Subcutaneous adipose tissue (tissue), 4 donors: ENCODE measurements around the gene HARS2. TPM values are rescaled to one million over a fixed set of nuclear protein-coding genes. Genes with fewer than 3 reads are reported as not detected.

Source experiments
- total RNA-seq, 4 donors: library from RNA; depleted of rRNA; stranded (reverse); fragments of >200 nt; gene quantifications; one replicate each; pipeline ENCODE4 v1.1.0, GENCODE V29; 2016
- TF ChIP-seq, protein P1 (sequence below): fragments of 450-650 bp; IDR thresholded peaks from one replicate; pipeline ENCODE4 v1.5.1; 2016; ENCODE audit warnings: low read depth, mild to moderate bottlenecking, control low read depth, antibody characterized with exemption, moderate library complexity

HARS2 gene, protein sequence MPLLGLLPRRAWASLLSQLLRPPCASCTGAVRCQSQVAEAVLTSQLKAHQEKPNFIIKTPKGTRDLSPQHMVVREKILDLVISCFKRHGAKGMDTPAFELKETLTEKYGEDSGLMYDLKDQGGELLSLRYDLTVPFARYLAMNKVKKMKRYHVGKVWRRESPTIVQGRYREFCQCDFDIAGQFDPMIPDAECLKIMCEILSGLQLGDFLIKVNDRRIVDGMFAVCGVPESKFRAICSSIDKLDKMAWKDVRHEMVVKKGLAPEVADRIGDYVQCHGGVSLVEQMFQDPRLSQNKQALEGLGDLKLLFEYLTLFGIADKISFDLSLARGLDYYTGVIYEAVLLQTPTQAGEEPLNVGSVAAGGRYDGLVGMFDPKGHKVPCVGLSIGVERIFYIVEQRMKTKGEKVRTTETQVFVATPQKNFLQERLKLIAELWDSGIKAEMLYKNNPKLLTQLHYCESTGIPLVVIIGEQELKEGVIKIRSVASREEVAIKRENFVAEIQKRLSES
- total RNA-seq = 10 to 100 TPM; 23.2 to 32.1 (median 31.4) TPM

DNA sequence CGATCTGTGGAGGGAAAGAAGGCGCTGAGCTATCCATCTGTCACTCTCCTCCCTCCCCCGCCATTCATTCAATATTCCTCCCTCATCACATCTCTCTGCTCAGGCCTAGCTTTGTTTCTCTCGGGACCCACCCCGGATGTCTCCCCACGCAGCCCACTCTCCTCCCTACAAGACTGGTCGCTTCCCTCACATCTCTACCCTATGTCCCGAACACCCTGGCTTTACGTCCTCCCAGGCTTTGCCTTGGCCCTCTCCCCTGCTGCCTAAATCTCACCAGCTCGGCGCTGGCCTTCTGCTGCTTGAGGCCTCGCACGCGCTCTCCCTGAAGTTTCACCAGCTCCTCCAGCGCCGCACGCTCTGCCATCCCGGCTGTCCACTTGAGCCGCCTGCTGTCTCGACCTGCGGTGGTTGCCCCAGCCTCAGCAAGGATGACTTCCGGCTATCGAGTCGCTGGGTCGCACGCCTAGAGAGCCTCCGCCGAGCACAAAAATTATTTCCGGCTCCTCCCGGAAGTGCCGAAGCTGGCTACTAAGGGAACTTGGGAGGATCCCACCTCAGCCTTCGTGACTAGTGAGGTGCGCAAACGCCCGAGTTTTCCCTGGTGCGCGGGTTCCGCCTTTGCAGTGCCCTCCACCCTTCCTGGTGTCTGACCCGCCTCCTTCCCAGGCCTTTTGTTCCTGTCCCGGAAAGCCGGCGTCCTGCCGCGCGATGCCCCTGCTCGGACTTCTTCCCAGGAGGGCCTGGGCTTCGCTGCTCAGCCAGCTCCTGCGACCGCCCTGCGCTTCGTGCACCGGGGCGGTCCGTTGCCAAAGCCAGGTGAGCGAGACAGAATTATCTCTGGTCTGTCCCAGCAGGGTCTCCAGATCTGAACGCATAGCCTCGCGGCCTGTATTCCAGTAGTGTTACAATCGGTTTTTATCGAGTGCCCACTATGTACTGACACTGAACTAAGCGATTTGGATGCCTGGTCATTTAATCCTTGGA lies at the start of gene HARS2, which contains the start of gene HARS1:
TSS of gene HARS2 (plus strand) at position 515 of the 984 bp plus-strand sequence. CDS start at position 709, 194 bp downstream.
TSS of gene HARS1 (minus strand) at position 430 of the 984 bp plus-strand sequence. CDS start at position 364, 66 bp downstream.
- TF ChIP-seq, protein P1, sequence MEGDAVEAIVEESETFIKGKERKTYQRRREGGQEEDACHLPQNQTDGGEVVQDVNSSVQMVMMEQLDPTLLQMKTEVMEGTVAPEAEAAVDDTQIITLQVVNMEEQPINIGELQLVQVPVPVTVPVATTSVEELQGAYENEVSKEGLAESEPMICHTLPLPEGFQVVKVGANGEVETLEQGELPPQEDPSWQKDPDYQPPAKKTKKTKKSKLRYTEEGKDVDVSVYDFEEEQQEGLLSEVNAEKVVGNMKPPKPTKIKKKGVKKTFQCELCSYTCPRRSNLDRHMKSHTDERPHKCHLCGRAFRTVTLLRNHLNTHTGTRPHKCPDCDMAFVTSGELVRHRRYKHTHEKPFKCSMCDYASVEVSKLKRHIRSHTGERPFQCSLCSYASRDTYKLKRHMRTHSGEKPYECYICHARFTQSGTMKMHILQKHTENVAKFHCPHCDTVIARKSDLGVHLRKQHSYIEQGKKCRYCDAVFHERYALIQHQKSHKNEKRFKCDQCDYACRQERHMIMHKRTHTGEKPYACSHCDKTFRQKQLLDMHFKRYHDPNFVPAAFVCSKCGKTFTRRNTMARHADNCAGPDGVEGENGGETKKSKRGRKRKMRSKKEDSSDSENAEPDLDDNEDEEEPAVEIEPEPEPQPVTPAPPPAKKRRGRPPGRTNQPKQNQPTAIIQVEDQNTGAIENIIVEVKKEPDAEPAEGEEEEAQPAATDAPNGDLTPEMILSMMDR = no peak

DNA sequence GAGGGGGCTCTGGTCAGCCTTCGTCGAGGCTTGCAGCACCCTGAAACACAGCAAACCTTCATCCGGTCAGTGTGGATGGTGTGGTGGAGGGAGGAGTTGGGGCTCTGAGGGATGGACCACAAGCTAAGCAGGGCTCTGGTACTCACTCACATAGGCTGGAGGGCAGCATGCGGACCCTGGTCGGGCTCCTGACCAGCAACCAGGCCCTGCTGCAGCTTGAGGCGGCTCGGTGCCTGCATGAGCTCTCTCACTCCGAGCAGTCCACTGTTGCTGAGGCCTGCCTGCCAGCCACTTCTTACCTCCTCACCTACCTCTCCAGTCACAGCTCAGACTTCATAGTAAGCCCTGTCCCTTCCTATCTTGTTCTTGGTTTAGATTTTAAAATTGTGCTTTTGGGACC lies 49.5 kb upstream of the HARS2 start:
- TF ChIP-seq, protein P1 = no peak

DNA sequence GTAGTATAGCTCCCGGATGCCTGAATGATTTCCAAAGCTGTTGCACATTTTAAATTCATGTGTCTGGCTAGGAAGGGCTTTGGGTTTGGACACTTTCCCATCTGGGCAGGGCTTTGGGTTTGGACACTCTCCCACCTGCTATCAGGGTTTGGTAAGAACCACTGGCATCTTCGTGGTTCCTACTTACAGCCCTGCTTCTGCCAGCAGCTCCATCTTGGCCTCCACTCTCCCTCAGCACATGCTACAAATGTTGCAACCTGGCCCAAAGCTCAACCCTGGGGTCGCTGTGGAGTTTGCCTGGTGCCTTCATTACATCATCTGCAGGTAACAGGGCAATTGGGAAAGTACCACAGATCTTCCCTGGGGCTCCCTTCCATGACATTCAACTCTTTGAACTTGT lies 48.5 kb upstream of the HARS2 start:
- TF ChIP-seq, protein P1 = no peak

DNA sequence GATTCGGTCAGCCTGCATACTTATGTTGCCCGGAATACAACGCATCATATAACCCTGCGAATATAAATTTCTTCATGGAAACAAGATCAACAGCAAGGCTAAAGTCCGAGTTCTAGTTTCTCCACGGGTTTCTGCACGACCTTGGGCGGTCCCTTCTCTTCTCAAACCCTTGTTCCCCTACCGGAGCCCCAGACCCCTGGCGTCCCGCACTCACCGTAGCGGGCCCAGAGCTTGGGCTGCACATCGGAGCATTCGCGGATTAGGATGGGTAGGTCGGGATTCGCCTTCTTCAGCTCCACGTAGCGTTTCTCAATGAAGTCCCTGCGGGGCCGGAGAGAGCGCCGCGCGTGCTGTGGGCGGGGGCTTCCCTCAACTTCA lies 44.2 kb upstream of the HARS2 start:
- TF ChIP-seq, protein P1 = no peak

DNA sequence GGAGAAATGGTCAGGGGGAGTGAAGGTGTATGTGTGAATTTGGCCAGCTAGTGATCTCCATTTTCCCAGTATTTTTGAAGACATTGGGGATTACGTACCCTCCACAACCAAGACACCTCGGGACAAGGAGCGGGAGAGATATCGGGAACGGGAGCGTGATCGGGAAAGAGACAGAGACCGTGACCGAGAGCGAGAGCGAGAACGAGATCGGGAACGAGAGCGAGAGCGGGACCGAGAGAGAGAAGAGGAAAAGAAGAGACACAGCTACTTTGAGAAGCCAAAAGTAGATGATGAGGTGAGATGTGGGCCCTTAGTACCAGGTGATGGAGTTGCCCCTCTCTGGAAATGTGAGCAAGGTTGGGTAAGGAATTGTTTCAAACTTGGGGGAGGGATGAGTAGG lies 32.4 kb upstream of the HARS2 start:
- TF ChIP-seq, protein P1 = no peak

DNA sequence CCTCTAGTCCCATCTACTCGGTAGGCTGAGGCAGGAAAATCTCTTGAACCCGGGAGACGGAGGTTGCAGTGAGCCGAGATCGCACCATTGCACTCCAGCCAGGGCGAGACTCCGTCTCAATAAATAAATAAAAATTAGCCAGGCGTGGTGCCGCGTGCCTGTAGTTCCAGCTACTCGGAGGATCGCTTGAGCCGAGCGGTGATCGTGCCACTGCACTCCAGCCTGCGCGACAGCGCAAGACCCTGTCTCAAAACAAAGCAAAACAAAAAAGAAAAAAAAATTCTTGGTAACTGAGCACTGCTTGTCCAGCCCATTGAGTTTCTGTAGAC lies 27.3 kb upstream of the HARS2 start:
- TF ChIP-seq, protein P1 = no peak
